GM19438 (cell line): ENCODE measurements around the gene SLC66A3.
"Not testable (repeated sequence)": the region's sequence is repeated elsewhere in the genome, so short reads cannot be mapped to it uniquely, and the experiment has no call there.

Experiments
- ATAC-seq: cut with Tn5 transposase; IDR thresholded peaks from one replicate; pipeline ENCODE4 v1.9.1; 2021; ENCODE audit warnings: low read depth; ENCODE audit not compliant: unreplicated experiment

The SLC66A3 gene

GRCh38 chr2:11160731-11161455 is 5.6 kb downstream of the SLC66A3 start:
- ATAC-seq, result peak; percentile 76

DNA sequence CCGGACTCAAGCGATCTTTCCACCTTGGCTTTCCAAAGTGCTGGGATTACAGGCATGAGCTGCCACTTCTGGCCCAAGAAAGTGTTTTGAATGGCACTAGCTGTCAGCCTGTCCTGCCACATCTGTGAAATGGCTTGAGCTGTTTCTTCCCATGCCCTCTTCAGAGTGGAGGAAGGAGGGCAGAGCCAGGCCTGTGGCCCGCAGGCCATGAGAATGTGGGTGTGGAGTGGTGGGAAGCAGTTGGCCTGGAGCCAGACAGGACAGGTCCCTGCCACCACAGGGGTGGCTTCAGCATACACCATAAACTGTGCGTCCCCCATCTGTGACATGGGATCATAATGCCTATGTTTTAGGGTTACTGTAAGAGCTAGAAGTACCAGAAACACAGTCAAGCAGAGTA is 6.5 kb downstream of the SLC66A3 start:
- ATAC-seq, result no peak

GRCh38 chr2:11163439-11164317 is 8.4 kb downstream of the SLC66A3 start:
- ATAC-seq, result no peak

DNA sequence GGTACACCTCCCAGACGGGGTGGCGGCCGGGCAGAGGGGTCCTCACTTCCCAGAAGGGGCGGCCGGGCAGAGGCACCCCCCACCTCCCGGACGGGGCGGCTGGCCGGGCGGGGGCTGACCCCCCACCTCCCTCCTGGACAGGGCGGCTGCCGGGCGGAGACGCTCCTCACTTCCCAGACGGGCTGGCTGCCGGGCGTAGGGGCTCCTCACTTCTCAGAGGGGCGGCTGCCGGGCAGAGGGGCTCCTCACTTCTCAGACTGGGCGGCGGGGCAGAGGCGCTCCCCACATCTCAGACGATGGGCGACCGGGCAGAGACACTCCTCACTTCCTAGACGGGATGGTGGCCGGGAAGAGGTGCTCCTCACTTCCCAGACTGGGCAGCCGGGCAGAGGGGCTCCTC is 9.8 kb downstream of the SLC66A3 start:
- ATAC-seq, result not testable (repeated sequence)

GRCh38 chr2:11166476-11166875 is 11.2 kb downstream of the SLC66A3 start:
- no peak for ATAC-seq

DNA sequence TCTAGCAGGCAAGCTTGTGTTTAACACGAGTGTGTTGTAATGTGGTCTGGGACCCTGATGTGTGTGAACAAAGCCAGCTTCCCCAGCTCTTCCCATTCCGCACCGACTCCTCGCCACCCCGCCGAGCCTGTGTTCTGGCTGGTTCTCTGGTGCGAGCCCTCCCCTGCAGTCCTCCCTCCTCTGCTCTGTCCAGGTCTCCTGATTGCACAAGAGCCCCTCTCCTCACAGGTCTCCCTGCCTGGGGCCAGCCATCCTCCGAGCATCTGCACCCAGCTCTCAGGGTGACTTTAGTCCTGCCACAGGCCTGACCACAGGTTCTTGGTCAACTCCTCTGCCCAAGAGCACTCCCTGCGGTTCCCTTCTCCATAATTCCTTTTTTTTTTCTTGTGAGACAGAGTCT is 13.2 kb downstream of the SLC66A3 start:
- no peak for ATAC-seq

GRCh38 chr2:11169333-11169732 is 14.1 kb downstream of the SLC66A3 start:
- ATAC-seq, result no peak

DNA sequence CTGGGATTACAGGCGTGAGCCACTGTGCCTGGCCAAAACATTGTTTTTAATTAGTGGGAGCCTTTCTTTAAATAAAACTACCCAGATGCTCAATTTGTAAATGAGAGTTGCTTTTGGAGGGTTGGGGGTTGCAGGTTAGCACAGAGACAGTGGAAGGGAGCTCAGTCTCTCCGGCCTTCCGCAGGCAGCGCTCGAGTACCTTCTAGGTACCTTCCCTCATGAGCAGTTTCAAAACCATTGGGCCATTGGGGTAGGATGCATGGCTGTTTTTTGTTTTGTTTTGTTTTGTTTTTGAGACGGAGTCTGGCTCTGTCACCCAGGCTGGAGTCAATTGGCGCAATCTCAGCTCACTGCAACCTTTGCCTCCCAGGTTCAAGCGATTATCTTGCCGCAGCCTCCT is 19.0 kb downstream of the SLC66A3 start:
- ATAC-seq, result no peak

GRCh38 chr2:11175293-11175795 is 20.1 kb downstream of the SLC66A3 start:
- no peak for ATAC-seq

DNA sequence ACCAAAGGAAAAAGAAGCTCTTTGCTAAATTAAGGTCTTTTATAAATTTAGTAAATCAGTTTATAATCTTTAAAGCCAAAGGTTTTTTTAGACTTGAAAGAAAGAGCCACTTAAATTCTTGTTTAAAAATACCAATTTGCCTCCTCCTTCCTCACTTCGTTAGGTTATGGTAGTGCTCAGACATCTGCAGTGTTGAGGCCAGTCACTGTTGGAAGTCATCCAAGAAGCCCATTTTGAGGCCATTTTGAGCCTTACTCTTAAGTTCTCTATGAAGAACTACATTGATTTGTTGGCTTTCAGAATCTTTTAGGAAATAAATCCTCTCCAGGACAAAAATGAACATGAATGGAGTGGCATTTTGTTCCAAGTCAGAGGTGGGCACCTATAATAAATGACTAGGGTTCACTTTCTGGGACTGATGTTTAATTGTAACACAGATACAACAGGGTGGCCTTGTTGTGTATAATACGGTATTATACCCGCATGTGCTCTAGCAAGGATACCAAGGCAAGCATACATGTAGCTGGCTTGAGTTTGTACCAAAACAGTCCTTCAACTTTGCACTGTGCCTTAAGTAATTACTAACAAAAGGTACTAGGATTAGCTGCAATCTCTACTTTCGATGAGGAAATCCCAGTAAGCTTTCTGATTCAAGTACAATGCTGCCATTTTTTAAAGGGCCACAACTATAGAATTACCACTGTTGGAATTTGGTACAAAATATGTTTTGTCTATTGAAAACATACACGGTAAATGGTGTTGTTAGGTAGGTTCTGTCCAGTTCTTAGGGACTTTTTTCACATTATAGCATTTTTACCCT is 22.8 kb downstream of the SLC66A3 start:
- no peak for ATAC-seq

DNA sequence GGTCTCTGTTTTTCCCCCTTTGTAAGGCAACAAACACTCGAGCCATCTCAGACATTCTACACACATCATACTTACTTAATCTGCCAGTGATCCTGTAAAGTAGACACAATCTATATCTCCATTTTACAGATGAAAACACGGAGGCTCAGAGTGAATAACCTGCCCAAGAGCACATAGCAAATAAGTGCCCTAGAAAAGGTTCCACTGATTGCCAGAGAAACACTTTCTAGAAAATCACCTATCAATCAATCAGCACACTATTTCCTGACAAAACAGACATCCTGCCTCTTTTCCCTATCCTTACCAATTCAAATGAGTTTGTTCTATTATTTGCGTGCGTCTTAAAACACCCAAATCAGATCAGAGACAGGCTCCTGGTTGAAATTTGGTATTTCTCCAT is 23.9 kb downstream of the SLC66A3 start:
- ATAC-seq, result no peak

GRCh38 chr2:11179899-11180298 is 24.6 kb downstream of the SLC66A3 start:
- no peak for ATAC-seq

DNA sequence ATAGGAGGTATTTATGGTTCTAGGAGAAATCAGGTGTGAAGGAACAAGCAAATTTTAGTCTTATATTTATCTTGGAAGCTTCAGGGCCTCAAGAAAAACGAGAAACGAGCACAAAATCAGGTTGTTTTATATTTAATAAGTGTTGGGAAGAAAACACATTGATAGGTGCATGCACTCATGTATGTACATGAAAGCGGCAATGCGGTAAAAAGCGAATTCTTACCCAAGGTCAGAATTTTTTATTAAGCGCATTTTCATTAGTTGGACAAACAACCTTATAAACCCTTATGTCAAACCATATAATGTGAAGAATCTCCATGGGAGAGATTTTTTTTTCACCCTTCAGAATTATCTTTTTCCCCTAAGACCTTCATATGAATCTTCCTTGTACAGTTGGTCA is 25.4 kb downstream of the SLC66A3 start:
- ATAC-seq, result no peak

GRCh38 chr2:11182951-11183350 is 27.7 kb downstream of the SLC66A3 start:
- ATAC-seq, result no peak

DNA sequence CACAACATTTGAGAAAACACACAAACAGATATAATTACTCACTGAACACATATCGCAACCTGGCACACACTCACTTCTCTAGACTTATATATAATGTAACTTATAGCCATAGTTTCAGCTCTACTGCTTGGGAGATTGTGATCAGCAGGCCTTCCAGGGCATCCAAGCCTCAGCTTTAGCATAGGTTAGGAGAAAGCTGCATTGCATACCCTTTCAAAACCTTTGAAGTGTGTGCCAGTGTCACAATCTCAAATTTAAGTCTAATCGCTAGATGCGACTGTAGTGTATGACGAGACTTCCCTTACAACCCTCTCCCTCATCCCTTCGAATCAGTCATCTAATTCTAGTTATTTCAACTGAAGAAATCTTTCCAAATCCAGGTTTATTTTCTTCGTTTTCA is 30.9 kb downstream of the SLC66A3 start:
- ATAC-seq, result no peak

DNA sequence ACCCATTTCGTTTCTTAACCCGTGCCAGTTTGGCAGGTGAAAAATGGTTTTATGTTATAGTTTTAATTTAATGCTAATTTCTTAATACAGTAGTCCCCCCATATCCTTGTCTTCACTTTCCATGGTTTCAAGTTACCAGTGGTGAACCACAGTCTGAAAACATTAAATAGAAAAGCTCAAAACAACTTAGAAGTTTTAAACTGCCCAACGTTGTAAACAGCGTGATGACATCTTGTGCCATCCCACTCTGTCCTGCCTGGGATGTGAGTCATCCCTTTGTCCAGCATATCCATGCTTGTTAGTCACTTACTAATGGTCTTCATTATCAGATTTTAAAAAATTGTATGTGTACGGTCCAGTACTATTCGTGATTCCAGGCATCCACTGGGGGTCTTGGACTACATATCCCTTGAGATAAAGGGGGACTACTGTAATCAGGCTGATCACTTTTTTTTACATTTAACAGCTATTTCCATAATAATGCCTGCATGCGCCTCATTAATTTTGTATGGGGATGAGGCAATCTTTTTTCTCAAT is 31.9 kb downstream of the SLC66A3 start:
- no peak for ATAC-seq

- no peak for ATAC-seq
Observed at GRCh38 chr2:11187731-11188130, 32.5 kb downstream of the SLC66A3 start.

DNA sequence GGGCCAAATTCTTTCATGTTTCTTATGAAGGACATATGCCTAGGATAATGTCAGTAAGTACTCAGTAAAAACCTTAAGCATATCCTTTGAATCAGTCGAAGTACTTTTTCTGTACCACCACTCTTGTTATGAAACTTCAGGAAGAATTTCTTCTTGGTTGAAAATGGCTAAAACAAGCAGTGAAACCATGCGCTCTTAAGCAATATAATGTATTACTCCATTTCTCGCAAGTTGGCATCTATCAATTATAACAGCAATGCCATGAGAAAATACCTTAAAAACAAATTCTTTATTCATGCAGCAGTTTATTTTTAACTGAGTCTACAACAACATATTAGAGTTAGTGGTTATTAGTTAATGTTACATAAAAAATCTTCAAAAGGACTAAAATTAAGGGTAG is 41.0 kb downstream of the SLC66A3 start:
- ATAC-seq, result no peak

DNA sequence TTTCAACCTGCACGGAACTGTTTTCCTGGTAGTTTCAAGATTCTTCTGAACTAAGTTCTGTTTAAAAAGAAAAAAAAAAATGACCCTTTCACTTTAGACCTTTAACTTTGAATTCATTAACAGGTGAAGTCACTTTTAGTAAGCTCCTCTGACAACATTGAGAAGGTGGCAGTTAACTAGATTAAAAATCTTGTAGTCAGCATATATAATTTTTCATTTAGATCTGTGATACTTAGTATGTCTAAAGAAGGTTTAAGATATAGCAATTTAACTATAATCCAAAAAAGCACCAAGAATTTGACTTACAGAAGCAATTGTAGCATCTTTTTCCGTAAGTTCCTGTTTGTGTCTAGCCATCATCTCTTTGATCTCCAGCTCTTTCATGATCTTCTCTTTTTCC is 45.4 kb downstream of the SLC66A3 start:
- ATAC-seq, result no peak

DNA sequence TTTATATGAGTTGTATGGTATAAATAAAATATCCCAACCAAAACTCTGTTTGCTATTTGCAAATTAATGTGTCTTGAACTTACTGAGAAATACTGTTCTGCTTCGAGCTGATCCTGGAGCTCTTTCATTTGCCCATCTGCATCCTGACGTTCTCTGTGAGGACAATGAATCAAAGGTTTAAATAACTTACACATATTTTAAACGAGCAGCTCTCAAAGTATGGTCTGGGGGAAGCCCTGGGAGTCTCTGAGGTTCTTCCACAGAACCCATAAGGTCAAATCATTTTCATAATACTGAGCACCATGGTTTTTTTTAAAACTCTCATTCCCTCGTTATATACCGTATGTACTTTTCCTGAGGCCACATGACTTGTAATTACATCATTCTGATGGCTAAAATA is 46.7 kb downstream of the SLC66A3 start:
- no peak for ATAC-seq

GRCh38 chr2:11203480-11203879 is 48.2 kb downstream of the SLC66A3 start:
- ATAC-seq, result no peak
